Panc1 (cell line): ENCODE measurements around the gene ZNF879.

Experiments
- POLR2AphosphoS5 ChIP-seq: IDR thresholded peaks from 2 replicates; pipeline ENCODE4 v1.6.1; 2012; ENCODE audit warnings: mild to moderate bottlenecking, low read depth, low read length, moderate library complexity
- TCF7L2 ChIP-seq: IDR thresholded peaks from 2 replicates; pipeline ENCODE4 v1.6.1; 2011; ENCODE audit warnings: mild to moderate bottlenecking, low read depth, low read length, inconsistent platforms
- TF ChIP-seq, protein P1 (sequence below): fragments of 450-650 bp; IDR thresholded peaks from 2 replicates; pipeline ENCODE4 v1.5.1; 2017; ENCODE audit warnings: mild to moderate bottlenecking

DNA sequence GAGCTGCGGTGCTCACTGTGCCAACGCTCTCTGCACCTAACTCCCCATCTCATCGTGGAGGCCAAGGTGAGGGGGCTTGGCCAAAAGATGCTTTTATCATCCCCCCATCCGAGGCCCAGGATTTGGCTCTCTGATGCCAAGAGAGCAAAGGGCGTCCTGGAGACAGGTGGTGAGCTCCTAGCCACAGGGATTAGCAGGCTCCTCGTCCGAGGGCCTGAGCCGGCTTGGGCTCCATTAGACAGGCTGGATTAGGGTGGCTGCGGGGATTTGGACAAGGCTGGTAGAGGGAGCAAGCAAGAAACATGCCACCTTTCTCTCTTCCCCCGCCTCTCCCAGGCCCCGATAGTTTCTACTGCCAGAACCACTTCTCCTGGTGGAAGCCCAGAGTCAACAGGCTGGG, 27.4 kb upstream of the ZNF879 start:
- TF ChIP-seq, protein P1, sequence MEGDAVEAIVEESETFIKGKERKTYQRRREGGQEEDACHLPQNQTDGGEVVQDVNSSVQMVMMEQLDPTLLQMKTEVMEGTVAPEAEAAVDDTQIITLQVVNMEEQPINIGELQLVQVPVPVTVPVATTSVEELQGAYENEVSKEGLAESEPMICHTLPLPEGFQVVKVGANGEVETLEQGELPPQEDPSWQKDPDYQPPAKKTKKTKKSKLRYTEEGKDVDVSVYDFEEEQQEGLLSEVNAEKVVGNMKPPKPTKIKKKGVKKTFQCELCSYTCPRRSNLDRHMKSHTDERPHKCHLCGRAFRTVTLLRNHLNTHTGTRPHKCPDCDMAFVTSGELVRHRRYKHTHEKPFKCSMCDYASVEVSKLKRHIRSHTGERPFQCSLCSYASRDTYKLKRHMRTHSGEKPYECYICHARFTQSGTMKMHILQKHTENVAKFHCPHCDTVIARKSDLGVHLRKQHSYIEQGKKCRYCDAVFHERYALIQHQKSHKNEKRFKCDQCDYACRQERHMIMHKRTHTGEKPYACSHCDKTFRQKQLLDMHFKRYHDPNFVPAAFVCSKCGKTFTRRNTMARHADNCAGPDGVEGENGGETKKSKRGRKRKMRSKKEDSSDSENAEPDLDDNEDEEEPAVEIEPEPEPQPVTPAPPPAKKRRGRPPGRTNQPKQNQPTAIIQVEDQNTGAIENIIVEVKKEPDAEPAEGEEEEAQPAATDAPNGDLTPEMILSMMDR = no peak
- TF ChIP-seq TCF7L2 (no peak), POLR2AphosphoS5 (no peak)
